Measurements from ENCODE around the gene MACO1.

DNA sequence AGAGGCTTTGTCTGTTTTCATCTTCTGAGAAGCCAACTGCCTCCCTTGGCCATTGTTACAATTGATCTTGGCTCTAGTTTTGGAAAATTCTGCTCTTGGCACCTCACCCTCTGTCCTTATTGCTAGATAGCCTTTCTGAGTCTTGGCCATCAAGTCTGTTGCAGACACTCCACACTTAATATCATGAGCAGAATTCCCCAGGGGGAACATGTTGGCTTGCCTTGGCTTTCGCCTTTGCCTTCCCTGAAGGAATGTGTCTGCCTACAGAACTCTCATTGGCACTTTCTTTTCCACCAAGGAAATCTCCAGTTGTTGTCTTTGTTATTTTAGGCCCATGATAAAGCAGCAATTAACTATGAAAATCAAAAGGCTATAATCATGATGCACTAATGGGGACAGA, 70.0 kb downstream of the MACO1 start:
- TF ChIP-seq EZH2 (IDR thresholded peaks at IDR 0.05; ENCODE audit: low read depth, low read length, severe bottlenecking), result no peak
- no peak for TF ChIP-seq JUN (IDR thresholded peaks at IDR 0.05; ENCODE audit: low read depth, low read length)
- TF ChIP-seq FOSL1 (IDR thresholded peaks at IDR 0.05; ENCODE audit: insufficient read depth, low read depth, low read length), result no peak
- TF ChIP-seq, protein P1, sequence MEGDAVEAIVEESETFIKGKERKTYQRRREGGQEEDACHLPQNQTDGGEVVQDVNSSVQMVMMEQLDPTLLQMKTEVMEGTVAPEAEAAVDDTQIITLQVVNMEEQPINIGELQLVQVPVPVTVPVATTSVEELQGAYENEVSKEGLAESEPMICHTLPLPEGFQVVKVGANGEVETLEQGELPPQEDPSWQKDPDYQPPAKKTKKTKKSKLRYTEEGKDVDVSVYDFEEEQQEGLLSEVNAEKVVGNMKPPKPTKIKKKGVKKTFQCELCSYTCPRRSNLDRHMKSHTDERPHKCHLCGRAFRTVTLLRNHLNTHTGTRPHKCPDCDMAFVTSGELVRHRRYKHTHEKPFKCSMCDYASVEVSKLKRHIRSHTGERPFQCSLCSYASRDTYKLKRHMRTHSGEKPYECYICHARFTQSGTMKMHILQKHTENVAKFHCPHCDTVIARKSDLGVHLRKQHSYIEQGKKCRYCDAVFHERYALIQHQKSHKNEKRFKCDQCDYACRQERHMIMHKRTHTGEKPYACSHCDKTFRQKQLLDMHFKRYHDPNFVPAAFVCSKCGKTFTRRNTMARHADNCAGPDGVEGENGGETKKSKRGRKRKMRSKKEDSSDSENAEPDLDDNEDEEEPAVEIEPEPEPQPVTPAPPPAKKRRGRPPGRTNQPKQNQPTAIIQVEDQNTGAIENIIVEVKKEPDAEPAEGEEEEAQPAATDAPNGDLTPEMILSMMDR (IDR thresholded peaks at IDR 0.05; ENCODE audit: control extremely low read depth in 1 of 3, insufficient read depth in 1 of 3, low read depth in 1 of 3, low read length in 3 of 3), result no peak
- TF ChIP-seq EP300 (IDR thresholded peaks at IDR 0.05; ENCODE audit: borderline replicate concordance in 1 of 2, low read depth in 2 of 2, low read length in 2 of 2), result no peak
- no peak for TF ChIP-seq JUND (IDR thresholded peaks at IDR 0.05; ENCODE audit: low read length)
- no peak for TF ChIP-seq TAF1 (IDR thresholded peaks at IDR 0.05; ENCODE audit: low read depth, low read length)
- no peak for TF ChIP-seq ZNF274 (IDR thresholded peaks at IDR 0.05; ENCODE audit: borderline replicate concordance, extremely low read depth, low read length)
- TF ChIP-seq, protein P2, sequence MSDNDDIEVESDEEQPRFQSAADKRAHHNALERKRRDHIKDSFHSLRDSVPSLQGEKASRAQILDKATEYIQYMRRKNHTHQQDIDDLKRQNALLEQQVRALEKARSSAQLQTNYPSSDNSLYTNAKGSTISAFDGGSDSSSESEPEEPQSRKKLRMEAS (IDR thresholded peaks at IDR 0.05), result no peak
- TF ChIP-seq RAD21 (IDR thresholded peaks at IDR 0.05 in 1 of 2, conservative IDR thresholded peaks at IDR 0.05 in 1 of 2; ENCODE audit: low read depth in 2 of 2, low read length in 2 of 2), result no peak
